Naive thymus-derived CD8-positive, alpha-beta T cell (primary cell): Measurements from ENCODE around the gene PRRC1. TPM values are rescaled to one million over a fixed set of nuclear protein-coding genes. Genes with fewer than 3 reads are reported as not detected.
A peak's percentile ranks its signal among the peaks of the same experiment; 100 is the strongest.

Experiments used
- ATAC-seq, 2 donors: fragments of 150-1000 bp; cut with Tn5 transposase in 1 of 2; sonication (Bioruptor Pico), chemical (Tn5 transposase) in 1 of 2; 1 replicate in 1 of 2; 2 replicates in 1 of 2; pipeline ENCODE4 v1.10.0; 2021; ENCODE audit warnings: mild to moderate bottlenecking in 2 of 2, moderate library complexity in 2 of 2
- POLR2A ChIA-PET: fragments of 350-600 bp; sonication (Branson Sonifier 250); formaldehyde crosslinking; loops from one replicate; lab custom pipeline; 2021; ENCODE audit warnings: antibody characterized with exemption; lab: Charles Lee
- DNase-seq, 10 donors: peaks; one replicate each; pipeline versions ENCODE4 v3.0.0 to v3.0.0-alpha.2; 2020 to 2022
- H3K27ac Mint-ChIP-seq, 10 donors: one replicate each; pipeline ENCODE4 v1.8.0; 2020 to 2022; ENCODE audit warnings: mild to moderate bottlenecking in 10 of 10, mixed read lengths in 10 of 10, moderate library complexity in 4 of 10, inconsistent platforms in 1 of 10
- H3K27me3 Mint-ChIP-seq, 5 donors: one replicate each; pipeline ENCODE4 v1.8.0; 2021 to 2022; ENCODE audit warnings: mixed read lengths in 5 of 5
- H3K36me3 Mint-ChIP-seq, 3 donors: one replicate each; pipeline ENCODE4 v1.8.0; 2020 to 2022; ENCODE audit warnings: mixed read lengths in 3 of 3, mild to moderate bottlenecking in 2 of 3, inconsistent platforms in 1 of 3
- H3K4me1 Mint-ChIP-seq, 4 donors: one replicate each; pipeline ENCODE4 v1.8.0; 2021 to 2022; ENCODE audit warnings: mixed read lengths in 4 of 4
- H3K4me3 Mint-ChIP-seq, 10 donors: one replicate each; pipeline ENCODE4 v1.8.0; 2020 to 2022; ENCODE audit warnings: mild to moderate bottlenecking in 10 of 10, mixed read lengths in 10 of 10, moderate library complexity in 6 of 10, inconsistent platforms in 1 of 10
- H3K9me3 Mint-ChIP-seq, 9 donors: one replicate each; pipeline ENCODE4 v1.8.0; 2020 to 2022; ENCODE audit warnings: mixed read lengths in 9 of 9, mild to moderate bottlenecking in 3 of 9, inconsistent platforms in 1 of 9, moderate library complexity in 1 of 9
- polyA plus RNA-seq, 3 donors: library from polyadenylated mRNA; unstranded; fragments of 300-500 nt; fragmentation: Illumina TruSeq; gene quantifications; one replicate each; pipeline ENCODE4 v1.2.3, GENCODE V29; 2021
- total RNA-seq, 8 experiments: library from RNA in 2 of 8; stranded (reverse) in 2 of 8; gene quantifications; one replicate each; pipeline ENCODE4 v1.2.3 and lab custom pipeline; 2021 to 2026

Gene PRRC1
- total and polyA plus RNA-seq, 5 experiments from 2014 or later: 28.7 to 45.6 (median 39.6) TPM

- Mint-ChIP-seq H3K4me3 (no peak overlapping the region), H3K36me3 (peaks cover 20 to 83% (median 26%) of the 10 kb centered on the region in 3 donors), H3K9me3 (no peaks in the 10 kb centered on the region), H3K4me1 (peaks cover 2 to 7% (median 7%) of the 10 kb centered on the region in 4 donors), H3K27me3 (no peaks in the 10 kb centered on the region), H3K27ac (no peak overlapping the region)
- DNase-seq (no peak), ATAC-seq (no peak)
- POLR2A ChIA-PET: no interaction called here
Observed at GRCh38 chr5:127550652-127551409, 33.4 kb downstream of the PRRC1 start.

GRCh38 chr5:127551410-127552041 lies 34.1 kb downstream of the PRRC1 start:
- Mint-ChIP-seq H3K9me3 (no peaks in the 10 kb centered on the region), H3K4me1 (peaks cover 0 to under 1% (median under 1%) of the 10 kb centered on the region in 4 donors), H3K4me3 (no peak overlapping the region), H3K27me3 (no peaks in the 10 kb centered on the region), H3K36me3 (peaks cover 15 to 80% (median 22%) of the 10 kb centered on the region in 3 donors), H3K27ac (no peak overlapping the region)
- DNase-seq (no peak), ATAC-seq (no peak)
- POLR2A ChIA-PET: no interaction called here

GRCh38 chr5:127555826-127556225 lies 38.4 kb downstream of the PRRC1 start:
- peak overlapping the region in 1 of 10 donors; percentile 54 for H3K27ac Mint-ChIP-seq
- no peaks in the 10 kb centered on the region for H3K9me3 Mint-ChIP-seq
- DNase-seq: no peak

GRCh38 chr5:127556609-127557334 lies 39.3 kb downstream of the PRRC1 start:
- Mint-ChIP-seq H3K4me3 (no peak overlapping the region), H3K4me1 (no peaks in the 10 kb centered on the region), H3K36me3 (peaks cover 5 to 35% (median 18%) of the 10 kb centered on the region in 3 donors), H3K27me3 (no peaks in the 10 kb centered on the region), H3K9me3 (no peaks in the 10 kb centered on the region), H3K27ac (peak overlapping the region in 1 of 10 donors; percentile 54)
- ATAC-seq (no peak), DNase-seq (no peak)
- POLR2A ChIA-PET: no interaction called here

More at GRCh38 chr5:127555826-127556225, 38.4 kb downstream of the PRRC1 start:
- POLR2A ChIA-PET: no interaction called here
- no peak for ATAC-seq
- no peaks in the 10 kb centered on the region for H3K27me3 Mint-ChIP-seq
- peaks cover 5 to 44% (median 20%) of the 10 kb centered on the region in 3 donors for H3K36me3 Mint-ChIP-seq
- no peaks in the 10 kb centered on the region for H3K4me1 Mint-ChIP-seq
- H3K4me3 Mint-ChIP-seq: no peak overlapping the region

GRCh38 chr5:127558273-127558672 lies 40.8 kb downstream of the PRRC1 start:
- POLR2A ChIA-PET: no interaction called here

GRCh38 chr5:127561254-127561653 lies 43.8 kb downstream of the PRRC1 start:
- H3K27ac Mint-ChIP-seq: no peak overlapping the region
- DNase-seq: no peak
- H3K36me3 Mint-ChIP-seq: peaks cover 0 to 7% (median under 1%) of the 10 kb centered on the region in 3 donors
- peaks cover 0 to 6% (median 0%) of the 10 kb centered on the region in 4 donors for H3K4me1 Mint-ChIP-seq
- H3K9me3 Mint-ChIP-seq: no peaks in the 10 kb centered on the region
- peaks cover 0 to 7% (median 2%) of the 10 kb centered on the region in 5 donors for H3K27me3 Mint-ChIP-seq
- no peak for ATAC-seq
- H3K4me3 Mint-ChIP-seq: no peak overlapping the region
- POLR2A ChIA-PET: no interaction called here

More at GRCh38 chr5:127558273-127558672, 40.8 kb downstream of the PRRC1 start:
- Mint-ChIP-seq H3K4me1 (no peaks in the 10 kb centered on the region), H3K27me3 (no peaks in the 10 kb centered on the region), H3K4me3 (no peak overlapping the region), H3K36me3 (peaks cover 0 to 22% (median 11%) of the 10 kb centered on the region in 3 donors), H3K27ac (no peak overlapping the region), H3K9me3 (no peaks in the 10 kb centered on the region)
- DNase-seq (no peak), ATAC-seq (no peak)

- Mint-ChIP-seq H3K4me3 (no peak overlapping the region), H3K27me3 (peaks cover 0 to 8% (median 2%) of the 10 kb centered on the region in 5 donors), H3K4me1 (peaks cover 0 to 6% (median 0%) of the 10 kb centered on the region in 4 donors), H3K36me3 (peaks cover 0 to 4% (median 0%) of the 10 kb centered on the region in 3 donors), H3K27ac (no peak overlapping the region), H3K9me3 (no peaks in the 10 kb centered on the region)
- DNase-seq: no peak
- POLR2A ChIA-PET: no interaction called here
- no peak for ATAC-seq
Observed at GRCh38 chr5:127562252-127562651, 44.8 kb downstream of the PRRC1 start.

- Mint-ChIP-seq H3K36me3 (peaks cover 0 to 4% (median 0%) of the 10 kb centered on the region in 3 donors), H3K4me1 (peaks cover 0 to 6% (median 1%) of the 10 kb centered on the region in 4 donors), H3K27ac (no peak overlapping the region), H3K27me3 (peaks cover 0 to 12% (median 4%) of the 10 kb centered on the region in 5 donors), H3K4me3 (no peak overlapping the region), H3K9me3 (no peaks in the 10 kb centered on the region)
- POLR2A ChIA-PET: no interaction called here
- ATAC-seq (no peak), DNase-seq (no peak)
Observed at GRCh38 chr5:127563136-127563535, 45.7 kb downstream of the PRRC1 start.

- Mint-ChIP-seq H3K27me3 (peaks cover 0 to 14% (median 8%) of the 10 kb centered on the region in 5 donors), H3K27ac (no peak overlapping the region), H3K9me3 (no peaks in the 10 kb centered on the region), H3K4me3 (no peak overlapping the region), H3K4me1 (peaks cover 0 to 6% (median 2%) of the 10 kb centered on the region in 4 donors), H3K36me3 (peaks cover 0 to 2% (median 0%) of the 10 kb centered on the region in 3 donors)
- POLR2A ChIA-PET: no interaction called here
- peak; percentile 71 to 72 for ATAC-seq
- DNase-seq: peak in 9 of 10 donors; percentile 24 to 71 (median 45)
Observed at GRCh38 chr5:127564002-127564769, 46.7 kb downstream of the PRRC1 start.

- H3K4me1 Mint-ChIP-seq: peaks cover 0 to 6% (median 2%) of the 10 kb centered on the region in 4 donors
- POLR2A ChIA-PET: no interaction called here
- DNase-seq (no peak), ATAC-seq (no peak)
- H3K27me3 Mint-ChIP-seq: peaks cover 5 to 17% (median 13%) of the 10 kb centered on the region in 5 donors
- H3K36me3 Mint-ChIP-seq: no peaks in the 10 kb centered on the region
- no peak overlapping the region for H3K27ac Mint-ChIP-seq
- no peak overlapping the region for H3K4me3 Mint-ChIP-seq
- no peaks in the 10 kb centered on the region for H3K9me3 Mint-ChIP-seq
Observed at GRCh38 chr5:127565586-127566270, 48.3 kb downstream of the PRRC1 start.

GRCh38 chr5:127567026-127567768 lies 49.8 kb downstream of the PRRC1 start:
- no peak overlapping the region for H3K27ac Mint-ChIP-seq
- POLR2A ChIA-PET: no interaction called here
- ATAC-seq (no peak), DNase-seq (no peak)
- H3K36me3 Mint-ChIP-seq: no peaks in the 10 kb centered on the region
- no peak overlapping the region for H3K4me3 Mint-ChIP-seq
- H3K4me1 Mint-ChIP-seq: peaks cover 0 to 6% (median 2%) of the 10 kb centered on the region in 4 donors
- H3K9me3 Mint-ChIP-seq: peaks cover 0 to 2% (median 0%) of the 10 kb centered on the region in 9 donors
- peaks cover 9 to 26% (median 24%) of the 10 kb centered on the region in 5 donors for H3K27me3 Mint-ChIP-seq
